CD4-positive, alpha-beta T cell treated with Interleukin-4 for 1 hour (primary cell): ENCODE measurements around the gene QRICH1.

Experiments
- DNase-seq, 2 donors: peaks; one replicate each; pipeline ENCODE4 v3.0.0-alpha.2; 2020 to 2022

Gene QRICH1

GRCh38 chr3:48996640-48997039, 97.2 kb downstream of the QRICH1 start:
- DNase-seq = no peak

GRCh38 chr3:48993834-48994233, 100.0 kb downstream of the QRICH1 start:
- no peak for DNase-seq

GRCh38 chr3:48991851-48992545, 101.9 kb downstream of the QRICH1 start:
- no peak for DNase-seq

- peak in 1 of 2 donors; percentile 40 for DNase-seq
These were observed 103.0 kb downstream of the QRICH1 start for GRCh38 chr3:48990636-48991469.

- peak; percentile 71 to 72 for DNase-seq
These were observed 103.9 kb downstream of the QRICH1 start, which contains the start of gene P4HTM for GRCh38 chr3:48989796-48990635. TSS of gene P4HTM (plus strand) at chr3:48990241. CDS start at chr3:48990257, 16 bp downstream.

GRCh38 chr3:48989126-48989795, 104.6 kb downstream of the QRICH1 start:
- DNase-seq = no peak

- no peak for DNase-seq
These were observed 108.0 kb downstream of the QRICH1 start for GRCh38 chr3:48985831-48986376.

GRCh38 chr3:48984663-48985062, 109.2 kb downstream of the QRICH1 start:
- DNase-seq = no peak

- no peak for DNase-seq
These were observed 110.8 kb downstream of the QRICH1 start for GRCh38 chr3:48983096-48983495.

GRCh38 chr3:48982686-48983085, 111.2 kb downstream of the QRICH1 start:
- DNase-seq = no peak

- DNase-seq = no peak
These were observed 111.9 kb downstream of the QRICH1 start for GRCh38 chr3:48982016-48982415.

- DNase-seq = no peak
These were observed 113.6 kb downstream of the QRICH1 start for GRCh38 chr3:48980295-48980694.
